Esophagus squamous epithelium (tissue), 4 donors: ENCODE data around the gene S100A3.

Experiments used
- CTCF ChIP-seq, 6 experiments: fragments of 450-650 bp in 4 of 6; fragments of 200-600 bp in 2 of 6; sonication (generic) in 2 of 6; IDR thresholded peaks; one replicate each; pipeline ENCODE4 v1.5.1; 2016 to 2019; ENCODE audit warnings: antibody characterized with exemption in 6 of 6, mild to moderate bottlenecking in 4 of 6, moderate library complexity in 4 of 6
- POLR2A ChIP-seq, 4 donors: fragments of 450-650 bp; IDR thresholded peaks; one replicate each; pipeline ENCODE4 v1.6.1; 2017; ENCODE audit warnings: antibody characterized with exemption in 4 of 4, mild to moderate bottlenecking in 4 of 4, moderate library complexity in 3 of 4

- TF ChIP-seq CTCF (IDR thresholded peaks at IDR 0.05) (no peak), POLR2A (IDR thresholded peaks at IDR 0.05) (no peak)
These were observed 49.5 kb upstream of the S100A3 start for GRCh38 chr1:153598309-153599172.
